GM19397 (cell line): ENCODE data around the gene CPEB4.

Experiments used
- ATAC-seq: cut with Tn5 transposase; IDR thresholded peaks from one replicate; pipeline ENCODE4 v1.9.1; 2021; ENCODE audit warnings: mild to moderate bottlenecking, moderate library complexity; ENCODE audit not compliant: unreplicated experiment

Gene CPEB4

DNA sequence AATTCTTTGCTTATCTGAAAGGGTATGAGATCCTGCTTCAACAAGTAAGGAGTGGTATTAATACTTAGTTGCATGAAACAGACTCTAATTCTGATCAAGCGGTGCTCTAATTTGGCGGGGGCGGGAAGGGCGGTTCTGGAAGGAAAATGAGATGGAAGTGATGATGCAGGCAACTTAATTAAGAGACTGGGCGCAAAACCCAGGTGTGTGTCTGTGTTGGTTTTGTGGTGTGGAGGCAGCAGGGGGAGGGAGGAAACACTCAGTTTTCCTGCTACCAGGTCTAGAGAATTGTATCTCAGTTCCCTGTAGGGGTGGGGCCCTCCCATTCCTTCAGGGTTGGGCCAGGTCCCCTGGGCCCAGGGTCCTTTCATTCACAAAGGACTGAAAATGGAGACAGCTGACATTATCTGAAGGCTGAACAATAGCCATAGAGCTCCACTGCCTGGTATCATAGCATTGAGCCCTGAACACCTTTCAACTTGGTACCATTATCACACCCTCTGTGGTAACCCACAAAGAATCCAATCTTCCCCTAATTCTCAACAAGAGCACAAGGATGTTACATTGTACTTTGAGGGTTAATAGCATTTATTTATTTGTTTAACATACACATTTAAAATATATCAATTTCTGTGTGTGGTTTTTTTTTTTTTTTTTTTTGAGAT lies 83.7 kb downstream of the CPEB4 start:
- no peak for ATAC-seq

DNA sequence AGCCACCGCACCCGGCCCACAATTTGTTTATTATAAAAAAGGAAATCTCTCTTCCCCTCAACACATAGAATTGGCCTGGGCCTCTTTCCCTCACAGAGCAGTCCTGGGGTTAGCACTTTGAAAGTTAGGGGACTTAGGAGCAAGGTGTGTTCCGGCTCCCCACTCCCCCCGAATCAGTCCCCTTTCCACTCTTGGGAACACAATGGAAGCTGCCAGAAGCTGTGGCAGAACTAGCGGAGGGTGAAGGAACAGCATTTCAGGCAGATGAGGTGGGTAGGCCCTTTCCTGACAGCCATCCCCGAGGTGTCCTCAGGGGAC lies 84.4 kb downstream of the CPEB4 start:
- ATAC-seq, result no peak

DNA sequence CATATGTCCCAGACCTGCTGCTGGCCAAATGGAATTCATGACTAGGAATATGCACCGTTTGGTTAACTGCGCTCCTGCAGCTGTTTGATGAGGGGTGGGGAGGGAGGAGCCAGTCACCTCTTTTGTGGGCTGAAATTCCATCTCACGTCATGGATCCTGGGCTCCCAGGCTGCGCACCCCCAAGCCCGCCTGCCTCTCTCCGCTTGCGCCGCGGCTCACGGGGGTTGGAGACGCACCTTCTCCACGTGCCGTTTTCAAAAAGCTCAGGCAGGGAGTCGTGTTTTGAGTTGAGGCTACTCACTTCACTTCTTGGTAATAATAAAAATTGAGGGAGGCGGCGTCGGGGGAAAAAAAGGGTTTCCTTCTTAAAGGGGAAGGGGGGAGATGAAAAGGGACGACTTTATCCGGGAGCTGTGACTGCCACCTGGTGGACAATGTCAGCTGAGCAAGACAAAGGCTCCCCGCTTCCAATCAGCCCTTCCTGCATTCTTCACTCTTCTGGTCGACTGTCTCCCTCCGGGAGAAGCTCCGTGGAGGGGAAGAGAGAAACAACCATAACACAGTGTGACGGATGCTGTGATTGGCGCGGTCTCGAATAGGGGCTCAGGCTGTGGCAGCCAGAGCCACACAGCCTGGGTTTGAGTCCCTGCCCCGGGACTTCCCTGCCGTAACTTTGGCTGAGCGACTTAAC lies 84.9 kb downstream of the CPEB4 start:
- peak; percentile 77 for ATAC-seq

DNA sequence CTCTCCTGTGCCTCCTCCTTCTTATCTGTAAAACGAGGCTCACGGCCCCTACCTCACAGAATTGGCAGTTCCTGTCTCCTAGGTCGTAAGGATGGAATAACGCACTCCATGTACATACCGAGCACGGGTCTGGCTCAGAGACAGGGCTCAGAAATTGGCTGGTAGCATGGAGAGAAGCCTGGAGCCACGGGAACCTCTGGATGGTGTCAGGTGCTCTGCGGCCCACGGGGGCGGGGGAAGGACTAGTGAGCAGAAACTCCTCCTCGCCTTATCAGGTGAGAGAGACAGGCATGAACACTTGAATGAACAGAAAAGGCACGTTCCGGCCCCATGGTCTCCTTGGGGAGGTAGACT lies 85.4 kb downstream of the CPEB4 start:
- no peak for ATAC-seq

DNA sequence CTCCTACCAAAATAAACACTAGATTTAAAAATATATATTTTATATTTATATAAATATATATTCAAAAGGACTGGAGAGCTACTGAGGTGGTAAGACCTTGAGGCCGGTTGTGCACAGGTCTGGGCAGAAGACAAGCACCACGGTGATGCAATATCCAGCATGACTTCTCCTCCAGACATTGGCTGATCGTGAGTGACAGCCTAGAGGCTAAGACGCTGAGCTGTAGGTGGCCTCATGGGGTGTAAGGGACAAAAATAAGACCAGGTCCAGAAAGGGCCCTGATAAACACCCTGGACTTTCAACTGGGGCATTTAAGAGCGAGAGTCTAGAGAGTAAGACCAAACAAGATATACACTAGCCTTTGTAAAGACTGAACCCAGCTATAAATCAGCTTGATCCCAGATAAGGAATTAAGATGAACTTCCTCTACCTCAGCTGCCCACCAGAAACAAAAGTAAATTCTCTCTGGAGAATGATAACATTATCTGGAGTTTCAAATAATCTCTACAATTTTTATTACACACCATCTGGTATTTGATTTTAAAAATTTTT lies 86.6 kb downstream of the CPEB4 start:
- no peak for ATAC-seq

DNA sequence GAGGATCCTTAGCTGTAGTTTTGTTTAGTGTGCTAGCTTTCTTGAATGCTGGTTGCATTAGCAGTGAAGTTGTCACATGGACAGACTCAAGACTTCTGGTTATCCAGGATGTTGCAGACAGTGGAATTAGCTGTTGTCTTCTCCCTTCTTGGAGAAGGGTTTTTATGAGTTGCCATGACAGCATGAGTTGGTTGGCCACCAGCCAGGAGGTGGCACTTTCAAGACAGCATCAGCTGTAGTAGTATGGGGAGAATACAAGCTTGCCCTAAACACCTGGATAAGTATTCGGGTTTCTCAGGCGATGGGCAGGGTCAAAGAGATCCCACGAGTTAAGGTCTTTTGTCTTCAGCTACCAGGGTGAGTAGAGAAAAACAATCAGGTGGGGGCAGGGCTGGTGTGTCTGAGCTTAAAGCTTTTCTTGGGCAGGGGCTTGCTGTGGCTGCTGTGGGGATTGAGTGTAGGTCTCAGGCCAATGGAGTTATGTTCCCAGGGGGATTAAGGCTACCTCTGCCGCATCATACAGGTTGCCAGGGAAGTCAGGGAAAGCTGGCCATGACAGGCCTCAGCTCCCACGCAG lies 93.1 kb downstream of the CPEB4 start:
- no peak for ATAC-seq

DNA sequence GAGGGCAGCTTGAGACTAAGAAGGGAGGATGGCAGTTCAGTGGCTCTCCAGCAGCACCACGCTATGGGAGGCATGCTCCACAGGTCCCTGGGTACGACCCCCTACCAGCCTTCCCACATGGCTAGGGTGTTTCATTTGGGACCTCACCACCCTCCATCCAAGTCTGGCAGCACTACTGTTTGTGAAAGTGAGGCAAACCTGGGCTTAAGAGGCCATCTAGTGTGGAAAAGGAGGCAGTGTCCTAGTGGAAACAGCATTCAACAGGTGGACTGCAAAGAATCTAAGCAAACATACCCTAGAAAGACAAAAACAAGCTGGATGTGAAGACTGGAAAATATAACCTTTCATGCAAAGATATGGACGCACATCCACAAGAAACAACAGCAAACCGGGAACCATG lies 96.1 kb downstream of the CPEB4 start:
- ATAC-seq, result no peak

DNA sequence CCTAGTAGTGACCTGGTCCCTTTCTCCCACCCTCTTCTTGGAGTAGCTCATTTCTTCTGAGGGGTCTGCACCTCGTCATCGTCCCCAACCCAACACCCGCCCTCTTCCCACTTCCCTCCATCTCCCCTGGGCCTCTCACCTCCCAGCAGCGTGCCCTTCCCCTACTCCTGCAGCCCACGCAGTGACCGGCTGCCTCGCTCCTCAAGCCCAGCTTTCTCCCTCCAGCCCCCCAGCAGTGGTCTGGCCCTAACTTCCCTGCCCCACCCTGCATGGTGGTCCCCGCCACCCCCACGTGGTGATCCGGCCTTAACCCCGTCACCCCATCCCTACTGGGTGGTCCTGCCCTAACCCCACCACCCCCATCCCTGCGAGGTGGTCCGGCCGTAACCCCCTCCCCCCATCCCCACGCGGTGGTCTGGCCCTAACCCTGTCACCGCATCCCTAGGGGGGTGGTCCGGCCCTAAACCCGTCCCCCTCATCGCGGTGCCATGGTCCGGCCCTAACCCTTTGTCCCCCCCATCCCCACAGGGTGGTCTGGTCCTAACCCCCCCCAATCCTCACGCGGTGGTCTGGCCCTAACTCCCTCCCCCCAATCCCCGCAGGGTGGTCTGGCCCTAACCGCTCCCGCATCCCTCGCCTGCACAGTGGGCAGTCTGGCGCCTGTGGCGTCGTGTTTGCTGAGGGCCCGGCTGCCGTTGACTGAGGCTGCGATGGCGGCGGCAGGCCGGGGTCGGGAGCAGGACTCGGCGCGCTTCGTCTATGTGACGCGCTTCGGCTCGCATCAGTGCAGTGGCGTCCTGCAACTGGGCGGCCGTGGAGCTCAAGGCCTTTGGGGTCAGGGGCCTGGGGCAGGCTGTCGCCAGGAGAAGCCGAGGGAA lies 100.6 kb downstream of the CPEB4 start, which contains the start of gene C5orf47:
Gene C5orf47 (plus strand): TSS at position 617 of the 878 bp plus-strand sequence. CDS start 94 bp downstream, at position 711.
- ATAC-seq, result no peak

DNA sequence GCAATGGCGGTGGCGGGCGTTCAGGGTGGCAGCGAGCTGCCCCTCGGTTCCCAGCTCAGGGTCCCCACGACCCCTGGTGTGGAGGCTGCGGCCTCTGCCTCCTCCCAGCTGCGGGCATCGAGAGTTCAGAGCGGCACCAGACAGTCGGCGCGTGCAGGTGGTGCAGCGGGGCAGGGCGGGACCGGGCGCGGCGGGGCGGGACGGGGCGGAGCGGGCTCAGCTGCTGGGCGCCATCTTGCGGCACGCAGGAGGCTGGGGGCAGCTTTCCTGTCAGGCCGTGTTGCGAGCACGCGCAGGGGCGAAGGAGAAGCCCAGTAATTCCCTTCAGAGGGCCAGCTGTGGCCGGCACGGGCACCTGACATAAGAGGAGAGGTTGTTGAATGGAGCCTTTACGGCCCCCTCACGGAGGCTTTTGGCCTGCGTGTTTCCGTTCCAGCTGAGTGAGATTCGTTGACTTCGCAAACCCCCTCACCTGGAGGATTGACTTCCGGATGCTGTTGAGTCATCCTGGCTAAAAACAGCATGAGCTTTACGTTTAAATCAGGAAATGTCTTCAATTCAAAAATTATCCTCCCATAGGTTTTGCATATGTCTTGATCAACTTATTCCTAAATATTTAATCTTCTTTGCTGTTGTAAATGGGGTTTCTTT lies 101.4 kb downstream of the CPEB4 start:
- no peak for ATAC-seq

DNA sequence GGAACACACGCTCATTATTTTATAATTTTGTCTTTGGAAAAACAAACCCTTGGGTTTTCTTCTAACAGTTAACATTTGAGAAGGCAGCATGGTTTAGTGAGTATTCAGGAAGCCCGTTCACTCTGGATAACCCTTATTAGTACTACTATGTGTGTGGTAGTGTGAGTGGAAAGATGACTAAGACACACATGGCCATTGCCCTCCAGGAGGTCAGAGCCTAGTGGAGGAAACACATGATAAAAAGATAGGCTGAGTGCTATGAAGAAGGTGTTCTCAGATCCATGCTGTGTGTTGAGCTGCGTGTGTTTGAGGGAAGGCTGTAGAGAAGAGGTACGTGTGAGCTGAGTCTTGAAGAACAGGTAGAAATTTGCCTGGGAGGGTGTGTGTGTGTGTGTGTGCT lies 109.2 kb downstream of the CPEB4 start:
- ATAC-seq, result no peak

DNA sequence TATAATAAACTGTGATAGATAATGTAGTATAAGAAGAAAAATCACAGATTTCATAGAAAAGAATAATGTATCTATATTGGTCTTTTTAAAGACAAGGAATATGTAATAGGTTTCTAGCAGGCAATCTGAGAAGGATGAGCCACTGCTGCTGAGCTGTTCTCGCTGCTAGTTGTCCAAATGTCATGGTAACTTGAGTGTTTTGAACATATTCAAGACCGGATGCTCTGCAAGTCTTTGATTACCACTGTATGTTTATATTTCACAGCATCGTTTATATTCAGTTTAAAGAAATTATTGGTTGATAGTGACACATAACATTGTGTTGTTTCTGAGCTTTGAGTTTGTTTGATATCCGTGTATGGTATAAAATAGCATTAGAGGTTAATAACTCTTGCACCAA lies 110.4 kb downstream of the CPEB4 start:
- ATAC-seq, result no peak

DNA sequence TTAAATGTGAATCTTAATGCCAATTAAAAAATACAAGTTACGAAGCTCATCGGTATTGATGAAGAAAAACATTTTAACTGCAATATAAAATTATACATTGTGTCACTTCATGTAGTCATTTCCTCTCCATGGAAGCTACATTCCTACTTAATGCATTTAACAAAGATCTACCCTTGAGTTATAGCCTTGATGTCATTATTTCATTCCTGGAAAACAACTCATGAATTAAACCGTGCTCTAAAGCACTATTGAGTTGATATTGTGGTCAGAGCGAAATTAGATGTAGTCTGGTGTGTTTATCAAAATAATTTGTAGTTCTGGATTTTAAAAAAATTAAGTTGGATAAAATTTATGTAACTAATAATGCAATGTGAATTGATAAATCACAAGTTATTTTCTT lies 111.9 kb downstream of the CPEB4 start:
- ATAC-seq, result no peak

DNA sequence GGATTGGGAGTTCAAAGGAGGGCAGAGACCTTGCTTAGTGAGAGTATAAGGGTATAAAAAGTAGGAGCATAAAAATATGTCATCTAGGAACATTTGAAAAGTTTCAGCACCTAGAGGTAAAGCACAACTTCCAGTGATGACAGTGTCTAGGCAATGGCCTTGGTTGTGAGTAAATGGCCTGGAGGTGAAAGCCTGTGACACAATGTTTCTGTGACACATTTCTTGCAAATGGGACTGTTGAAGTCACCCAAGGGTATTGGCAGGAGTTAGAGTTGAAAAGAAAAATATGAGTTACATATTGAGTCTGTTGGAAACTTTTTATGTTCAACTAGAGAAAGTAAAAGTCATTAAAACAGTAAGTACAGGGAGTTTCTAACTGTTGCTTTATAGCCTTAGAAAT lies 115.6 kb downstream of the CPEB4 start:
- no peak for ATAC-seq

DNA sequence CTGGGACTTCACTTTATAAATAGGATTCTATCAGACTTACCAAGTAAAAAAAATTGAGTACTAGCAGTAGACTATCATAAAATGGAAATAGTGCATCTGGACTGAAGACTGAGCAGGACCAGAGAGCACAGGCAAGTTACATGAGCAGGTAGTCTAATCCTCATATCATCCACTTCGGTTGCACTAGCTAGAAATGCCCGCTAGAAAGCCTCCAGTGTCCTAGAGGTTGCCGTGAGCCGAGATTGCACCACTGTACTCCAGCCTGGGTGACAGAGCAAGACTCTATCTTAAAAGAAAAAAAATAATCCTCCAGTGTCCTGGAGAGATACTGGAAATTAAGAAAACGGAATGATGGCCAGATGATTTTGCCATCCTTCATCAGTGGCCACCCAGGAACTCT lies 120.8 kb downstream of the CPEB4 start:
- ATAC-seq, result no peak

DNA sequence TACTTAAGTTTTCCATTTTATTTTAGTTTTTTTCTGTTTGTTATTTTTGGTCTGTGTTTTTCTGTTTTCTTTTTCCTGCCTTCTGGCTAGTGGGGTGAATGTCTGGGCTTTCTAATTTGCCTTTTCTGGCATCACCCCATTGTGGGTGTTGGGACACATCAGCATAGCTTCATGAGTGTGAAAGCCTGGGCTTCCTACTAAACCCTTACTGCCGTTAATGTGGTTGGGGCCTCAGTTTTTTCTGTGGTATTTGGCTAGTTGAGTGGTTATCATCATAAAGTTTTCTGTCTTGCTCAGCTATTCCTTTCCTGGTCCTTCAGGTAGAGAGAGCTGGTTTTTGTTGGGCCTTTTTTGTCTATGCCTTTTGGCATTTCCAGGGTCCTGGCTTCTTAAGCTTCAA lies 122.2 kb downstream of the CPEB4 start:
- ATAC-seq, result no peak

DNA sequence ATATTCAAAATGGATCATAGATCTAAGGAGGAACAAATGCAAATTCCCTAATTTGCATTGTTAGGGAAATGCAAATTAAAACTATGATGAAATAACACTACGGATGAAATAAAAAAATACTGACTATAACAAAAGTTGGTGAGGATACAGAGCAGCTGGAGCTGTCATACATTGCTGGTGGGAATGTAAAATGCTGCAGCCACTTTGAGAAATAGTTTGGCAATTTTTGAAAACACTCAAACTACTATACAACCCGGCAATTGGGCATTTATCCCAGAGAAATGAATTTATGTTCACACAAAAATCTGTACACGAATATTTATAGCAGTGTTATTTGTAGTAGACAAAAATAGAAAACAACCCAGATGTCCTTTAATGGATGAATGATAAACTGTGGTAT lies 123.3 kb downstream of the CPEB4 start:
- ATAC-seq, result no peak
